Fibroblast of lung (primary cell): ENCODE results near the gene PDE4D.

Source experiments
- CTCF ChIP-seq, 2 donors: IDR thresholded peaks in 1 of 2; conservative IDR thresholded peaks in 1 of 2; 1 replicate in 1 of 2; 2 replicates in 1 of 2; pipeline ENCODE4 v1.5.1; 2011 to 2012; ENCODE audit warnings: low read length in 2 of 2, control low read depth in 1 of 2, inconsistent platforms in 1 of 2, low read depth in 1 of 2, mild to moderate bottlenecking in 1 of 2
- EZH2 ChIP-seq: IDR thresholded peaks from 2 replicates; pipeline ENCODE4 v1.5.1; 2012; ENCODE audit warnings: low read length, control low read depth, mild to moderate bottlenecking; ENCODE audit errors: missing control alignments

DNA sequence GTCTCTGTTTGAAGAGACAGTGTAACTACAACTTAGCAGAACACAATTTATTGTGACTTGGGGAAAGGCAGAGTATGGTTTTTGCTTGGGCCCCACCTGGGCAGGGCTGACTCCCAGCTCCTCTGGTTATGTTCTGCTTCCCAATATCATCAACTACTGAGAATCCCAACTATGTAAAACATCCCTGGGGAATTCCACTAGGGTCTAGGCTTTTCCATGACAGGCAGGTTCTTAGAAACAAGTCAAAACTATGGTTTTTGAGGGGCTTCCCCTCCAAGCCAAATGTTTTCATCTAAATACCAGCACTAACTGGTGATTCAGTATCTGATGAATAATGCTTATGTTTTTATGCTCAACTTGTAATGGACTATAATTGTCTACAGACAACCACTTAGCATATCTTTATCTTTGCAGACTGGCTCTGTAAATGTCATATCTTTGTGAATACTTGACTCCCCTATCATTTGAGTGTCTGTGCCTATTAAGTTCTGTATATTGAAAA is 409.5 kb downstream of the PDE4D start:
- TF ChIP-seq CTCF (conservative IDR thresholded peaks at IDR 0.05 in 1 of 2, IDR thresholded peaks at IDR 0.05 in 1 of 2; ENCODE audit: low read depth in 1 of 2, low read length in 2 of 2) (no peak), EZH2 (no peak)
